Effector memory CD4-positive, alpha-beta T cell (primary cell): ENCODE data around the gene TRIM34.
A peak's percentile ranks its signal among the peaks of the same experiment; 100 is the strongest.
"Not testable (repeated sequence)": the region's sequence is repeated elsewhere in the genome, so short reads cannot be mapped to it uniquely, and the experiment has no call there.

Experiments used
- DNase-seq, 3 donors: peaks; one replicate each; pipeline ENCODE4 v3.0.0-alpha.2; 2020
- H3K27ac ChIP-seq: 2 replicates; pipeline ENCODE4 v1.7.0; 2013; ENCODE audit warnings: mild to moderate bottlenecking, low read length, moderate library complexity; ENCODE audit not compliant: insufficient read depth, poor library complexity, severe bottlenecking
- H3K27me3 ChIP-seq: replicated peaks from 2 replicates; pipeline ENCODE4 v1.7.0; 2013; ENCODE audit warnings: mild to moderate bottlenecking, low read length; ENCODE audit not compliant: insufficient read depth, control insufficient read depth, poor library complexity, severe bottlenecking
- H3K36me3 ChIP-seq: 2 replicates; pipeline ENCODE4 v1.7.0; 2013; ENCODE audit warnings: mild to moderate bottlenecking, low read length, moderate library complexity; ENCODE audit not compliant: control insufficient read depth, insufficient read depth
- H3K4me1 ChIP-seq: 2 replicates; pipeline ENCODE4 v1.7.0; 2013; ENCODE audit warnings: low read length, mild to moderate bottlenecking; ENCODE audit not compliant: control insufficient read depth, insufficient read depth, poor library complexity, severe bottlenecking
- H3K4me3 ChIP-seq: 2 replicates; pipeline ENCODE4 v1.7.0; 2013; ENCODE audit warnings: low read length, low read depth, mild to moderate bottlenecking; ENCODE audit not compliant: insufficient read depth, poor library complexity, severe bottlenecking
- H3K9me3 ChIP-seq: 2 replicates; pipeline ENCODE4 v1.7.0; 2013; ENCODE audit warnings: mild to moderate bottlenecking, low read length, moderate library complexity; ENCODE audit not compliant: control insufficient read depth
- total RNA-seq, 3 donors: gene quantifications; one replicate each; lab custom pipeline; 2026; lab: John Stamatoyannopoulos, UW

The TRIM34 gene
- total RNA-seq: 0 to 0.17 (median 0.17) reads per million in 3 donors

- Histone ChIP-seq H3K4me3 (peak within 1 kb of the TSS; percentile 76), H3K27me3 (no peaks in the 10 kb centered on the region), H3K27ac (peak within 1 kb of the TSS; percentile 70), H3K4me1 (peaks cover 16% of the 10 kb centered on the region), H3K9me3 (no peaks in the 10 kb centered on the region), H3K36me3 (no peaks in the 10 kb centered on the region)
- DNase-seq: peak; percentile 35 to 52 (median 50)
These were observed at the start of gene TRIM34 for GRCh38 chr11:5624489-5625279. TRIM34 (plus strand) TSS chr11:5625001; CDS start chr11:5632332, 7,331 bp downstream.

DNA sequence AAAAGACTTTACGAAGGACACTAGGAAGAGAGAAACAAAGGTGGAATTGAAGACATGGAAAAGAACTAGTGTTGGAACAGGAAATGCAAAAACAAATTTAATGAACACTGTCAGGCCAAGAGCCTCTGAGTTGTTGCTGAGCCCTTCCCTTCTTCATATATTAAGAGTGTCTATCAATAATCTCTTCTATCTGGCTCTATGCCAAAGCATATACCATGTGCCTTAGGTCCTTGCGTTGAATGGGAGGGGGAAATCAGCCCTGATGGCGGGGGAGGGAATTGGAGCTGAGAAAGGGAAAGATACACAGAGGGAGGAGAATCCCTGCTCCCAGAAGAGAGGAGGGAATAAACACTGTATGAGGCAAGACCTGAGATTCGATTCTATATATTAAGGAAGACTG is 49.6 kb upstream of the TRIM34 start:
- no peak overlapping the region for H3K27ac ChIP-seq
- H3K4me1 ChIP-seq: no peaks in the 10 kb centered on the region
- DNase-seq: no peak
- no peak overlapping the region for H3K4me3 ChIP-seq
- no peaks in the 10 kb centered on the region for H3K9me3 ChIP-seq
- no peaks in the 10 kb centered on the region for H3K36me3 ChIP-seq
- no peaks in the 10 kb centered on the region for H3K27me3 ChIP-seq

- no peaks in the 10 kb centered on the region for H3K4me1 ChIP-seq
- H3K9me3 ChIP-seq: no peaks in the 10 kb centered on the region
- H3K36me3 ChIP-seq: no peaks in the 10 kb centered on the region
- no peaks in the 10 kb centered on the region for H3K27me3 ChIP-seq
- DNase-seq: no peak
- H3K27ac ChIP-seq: no peak overlapping the region
- H3K4me3 ChIP-seq: no peak overlapping the region
These were observed 47.7 kb upstream of the TRIM34 start for GRCh38 chr11:5577101-5577500.

- no peak for DNase-seq
- H3K9me3 ChIP-seq: no peaks in the 10 kb centered on the region
- no peaks in the 10 kb centered on the region for H3K36me3 ChIP-seq
- H3K4me1 ChIP-seq: no peaks in the 10 kb centered on the region
- H3K27ac ChIP-seq: no peak within 1 kb of the TSS
- no peak within 1 kb of the TSS for H3K4me3 ChIP-seq
- H3K27me3 ChIP-seq: no peaks in the 10 kb centered on the region
These were observed 44.2 kb upstream of the TRIM34 start, which contains the start of gene OR52B6 for GRCh38 chr11:5580577-5580976. OR52B6 (plus strand) TSS chr11:5580877; CDS start chr11:5580877, 0 bp downstream.

DNA sequence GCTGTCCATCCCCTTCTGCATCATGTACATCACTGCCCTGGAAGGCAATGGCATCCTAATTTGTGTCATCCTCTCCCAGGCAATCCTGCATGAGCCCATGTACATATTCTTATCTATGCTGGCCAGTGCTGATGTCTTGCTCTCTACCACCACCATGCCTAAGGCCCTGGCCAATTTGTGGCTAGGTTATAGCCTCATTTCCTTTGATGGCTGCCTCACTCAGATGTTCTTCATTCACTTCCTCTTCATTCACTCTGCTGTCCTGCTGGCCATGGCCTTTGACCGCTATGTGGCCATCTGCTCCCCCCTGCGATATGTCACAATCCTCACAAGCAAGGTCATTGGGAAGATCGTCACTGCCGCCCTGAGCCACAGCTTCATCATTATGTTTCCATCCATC is 43.8 kb upstream of the TRIM34 start:
- H3K4me1 ChIP-seq: no peaks in the 10 kb centered on the region
- DNase-seq: no peak
- H3K9me3 ChIP-seq: no peaks in the 10 kb centered on the region
- no peaks in the 10 kb centered on the region for H3K27me3 ChIP-seq
- H3K36me3 ChIP-seq: no peaks in the 10 kb centered on the region
- H3K4me3 ChIP-seq: no peak overlapping the region
- no peak overlapping the region for H3K27ac ChIP-seq

DNA sequence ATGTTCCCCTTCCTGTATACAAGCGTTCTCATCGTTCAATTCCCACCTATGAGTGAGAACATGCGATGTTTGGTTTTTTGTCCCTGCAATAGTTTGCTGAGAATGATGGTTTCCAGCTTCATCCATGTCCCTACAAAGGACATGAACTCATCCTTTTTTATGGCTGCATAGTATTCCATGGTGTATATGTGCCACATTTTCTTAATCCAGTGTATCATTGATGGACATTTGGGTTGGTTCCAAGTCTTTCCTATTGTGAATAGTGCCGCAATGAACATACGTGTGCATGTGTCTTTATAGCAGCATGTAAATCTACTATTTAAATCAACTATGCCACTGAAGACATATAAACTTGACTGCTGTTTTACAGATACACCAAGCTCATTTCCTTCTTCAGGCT is 40.3 kb upstream of the TRIM34 start:
- not testable (repeated sequence) for H3K4me3 ChIP-seq, H3K27me3 ChIP-seq, H3K36me3 ChIP-seq, DNase-seq, H3K9me3 ChIP-seq, H3K4me1 ChIP-seq, H3K27ac ChIP-seq

DNA sequence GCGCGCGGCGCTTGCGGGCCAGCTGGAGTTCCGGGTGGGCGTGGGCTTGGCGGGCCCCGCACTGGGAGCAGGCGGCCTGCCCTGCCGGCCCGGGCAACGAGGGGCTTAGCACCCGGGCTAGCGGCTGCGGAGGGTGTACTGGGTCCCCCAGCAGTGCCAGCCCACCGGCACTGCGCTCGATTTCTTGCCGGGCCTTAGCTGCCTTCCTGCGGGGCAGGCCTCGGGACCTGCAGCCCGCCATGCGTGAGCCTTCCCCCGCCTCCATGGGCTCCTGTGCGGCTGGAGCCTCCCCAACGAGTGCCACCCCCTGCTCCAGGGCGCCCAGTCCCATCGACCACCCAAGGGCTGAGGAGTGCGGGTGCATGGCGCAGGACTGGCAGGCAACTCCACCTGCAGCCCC is 34.9 kb upstream of the TRIM34 start:
- not testable (repeated sequence) for H3K27ac ChIP-seq, H3K27me3 ChIP-seq, H3K4me3 ChIP-seq, H3K36me3 ChIP-seq, H3K9me3 ChIP-seq, H3K4me1 ChIP-seq, DNase-seq

- Histone ChIP-seq H3K4me3 (no peak overlapping the region), H3K27me3 (no peaks in the 10 kb centered on the region), H3K36me3 (no peaks in the 10 kb centered on the region), H3K27ac (no peak overlapping the region), H3K4me1 (no peaks in the 10 kb centered on the region), H3K9me3 (no peaks in the 10 kb centered on the region)
- no peak for DNase-seq
These were observed 33.2 kb upstream of the TRIM34 start for GRCh38 chr11:5591613-5592012.

- Histone ChIP-seq H3K4me3 (no peak overlapping the region), H3K36me3 (no peaks in the 10 kb centered on the region), H3K27ac (no peak overlapping the region), H3K27me3 (no peaks in the 10 kb centered on the region), H3K9me3 (no peaks in the 10 kb centered on the region), H3K4me1 (no peaks in the 10 kb centered on the region)
- DNase-seq: no peak
These were observed 32.2 kb upstream of the TRIM34 start for GRCh38 chr11:5592615-5593014.

DNA sequence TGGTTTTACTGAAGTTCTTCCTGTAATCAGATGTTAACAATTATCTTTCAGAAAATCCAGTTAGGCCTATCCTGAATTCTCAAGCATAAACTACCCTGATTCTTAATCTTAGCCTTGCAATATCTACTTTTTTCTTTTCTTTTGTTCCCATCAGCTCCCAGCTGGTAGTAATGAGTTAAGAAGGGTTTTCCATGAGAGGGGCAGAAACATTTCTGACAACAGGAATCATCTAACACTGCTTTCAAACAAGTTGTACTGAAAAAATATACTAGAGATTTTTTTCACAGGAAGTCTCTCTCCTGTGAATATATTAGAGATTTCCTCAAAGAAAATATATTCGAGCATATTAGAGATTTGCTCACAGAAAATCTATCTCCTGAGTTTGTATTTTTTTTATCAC is 31.7 kb upstream of the TRIM34 start:
- Histone ChIP-seq H3K4me1 (no peaks in the 10 kb centered on the region), H3K36me3 (no peaks in the 10 kb centered on the region), H3K27me3 (no peaks in the 10 kb centered on the region), H3K9me3 (no peaks in the 10 kb centered on the region), H3K4me3 (no peak overlapping the region), H3K27ac (no peak overlapping the region)
- no peak for DNase-seq
